Measurements from ENCODE around the gene ZSCAN22. TPM values are rescaled to one million over a fixed set of nuclear protein-coding genes. Genes with fewer than 3 reads are reported as not detected.

Gene ZSCAN22
- total RNA-seq, 1 experiment from 2014 or later = 3.2 TPM

GRCh38 chr19:58291943-58292342 lies 34.9 kb upstream of the ZSCAN22 start:
- no peaks in the 10 kb centered on the region for H3K4me1 Mint-ChIP-seq
- H3K4me3 Mint-ChIP-seq = no peak overlapping the region
- no peak for TF ChIP-seq OVOL2 (CRISPR knock-in tag; IDR thresholded peaks at IDR 0.05; ENCODE audit: borderline replicate concordance)
- TF ChIP-seq, protein P1, sequence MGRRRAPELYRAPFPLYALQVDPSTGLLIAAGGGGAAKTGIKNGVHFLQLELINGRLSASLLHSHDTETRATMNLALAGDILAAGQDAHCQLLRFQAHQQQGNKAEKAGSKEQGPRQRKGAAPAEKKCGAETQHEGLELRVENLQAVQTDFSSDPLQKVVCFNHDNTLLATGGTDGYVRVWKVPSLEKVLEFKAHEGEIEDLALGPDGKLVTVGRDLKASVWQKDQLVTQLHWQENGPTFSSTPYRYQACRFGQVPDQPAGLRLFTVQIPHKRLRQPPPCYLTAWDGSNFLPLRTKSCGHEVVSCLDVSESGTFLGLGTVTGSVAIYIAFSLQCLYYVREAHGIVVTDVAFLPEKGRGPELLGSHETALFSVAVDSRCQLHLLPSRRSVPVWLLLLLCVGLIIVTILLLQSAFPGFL (CRISPR knock-in tag; IDR thresholded peaks at IDR 0.05; ENCODE audit: borderline replicate concordance) = no peak
- peaks cover 84% of the 10 kb centered on the region for H3K36me3 Mint-ChIP-seq
- no peaks in the 10 kb centered on the region for H3K27me3 Mint-ChIP-seq (ENCODE audit: low read depth)
- no peak for DNase-seq (ENCODE audit: low spot score)
- H3K9me3 Mint-ChIP-seq = no peaks in the 10 kb centered on the region
- CTCF ChIA-PET = no interaction called here
- no peak overlapping the region for H3K27ac Mint-ChIP-seq
- no peak for ATAC-seq
- POLR2A ChIA-PET = no interaction called here

DNA sequence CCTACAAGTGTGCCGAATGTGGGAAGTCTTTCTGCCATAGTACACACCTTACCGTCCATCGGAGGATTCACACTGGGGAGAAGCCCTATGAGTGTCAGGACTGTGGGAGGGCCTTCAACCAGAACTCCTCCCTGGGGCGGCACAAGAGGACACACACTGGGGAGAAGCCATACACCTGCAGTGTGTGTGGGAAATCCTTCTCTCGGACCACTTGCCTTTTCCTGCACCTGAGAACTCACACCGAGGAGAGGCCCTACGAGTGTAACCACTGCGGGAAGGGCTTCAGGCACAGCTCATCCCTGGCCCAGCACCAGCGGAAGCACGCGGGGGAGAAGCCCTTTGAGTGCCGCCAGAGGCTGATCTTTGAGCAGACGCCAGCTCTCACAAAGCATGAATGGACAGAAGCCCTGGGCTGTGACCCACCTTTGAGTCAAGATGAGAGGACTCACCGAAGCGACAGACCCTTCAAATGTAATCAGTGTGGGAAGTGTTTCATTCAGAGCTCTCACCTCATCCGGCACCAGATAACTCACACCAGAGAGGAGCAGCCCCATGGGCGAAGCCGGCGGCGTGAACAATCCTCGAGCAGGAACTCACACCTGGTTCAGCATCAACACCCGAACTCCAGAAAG lies 31.9 kb upstream of the ZSCAN22 start:
- ChIA-PET CTCF (no interaction called here), POLR2A (no interaction called here)
- H3K9me3 Mint-ChIP-seq = no peaks in the 10 kb centered on the region
- peaks cover 79% of the 10 kb centered on the region for H3K36me3 Mint-ChIP-seq
- ATAC-seq (no peak), DNase-seq (ENCODE audit: low spot score) (no peak)
- H3K27me3 Mint-ChIP-seq (ENCODE audit: low read depth) = no peaks in the 10 kb centered on the region
- no peak overlapping the region for H3K27ac Mint-ChIP-seq
- H3K4me1 Mint-ChIP-seq = no peaks in the 10 kb centered on the region
- H3K4me3 Mint-ChIP-seq = no peak overlapping the region
- TF ChIP-seq, protein P2, sequence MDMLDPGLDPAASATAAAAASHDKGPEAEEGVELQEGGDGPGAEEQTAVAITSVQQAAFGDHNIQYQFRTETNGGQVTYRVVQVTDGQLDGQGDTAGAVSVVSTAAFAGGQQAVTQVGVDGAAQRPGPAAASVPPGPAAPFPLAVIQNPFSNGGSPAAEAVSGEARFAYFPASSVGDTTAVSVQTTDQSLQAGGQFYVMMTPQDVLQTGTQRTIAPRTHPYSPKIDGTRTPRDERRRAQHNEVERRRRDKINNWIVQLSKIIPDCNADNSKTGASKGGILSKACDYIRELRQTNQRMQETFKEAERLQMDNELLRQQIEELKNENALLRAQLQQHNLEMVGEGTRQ (CRISPR knock-in tag; IDR thresholded peaks at IDR 0.05) = no peak
- TF ChIP-seq TCF7 (CRISPR knock-in tag; IDR thresholded peaks at IDR 0.05; ENCODE audit: low read depth) = no peak
- TF ChIP-seq NR1H2 (CRISPR knock-in tag; IDR thresholded peaks at IDR 0.05) = no peak
- TF ChIP-seq, protein P3, sequence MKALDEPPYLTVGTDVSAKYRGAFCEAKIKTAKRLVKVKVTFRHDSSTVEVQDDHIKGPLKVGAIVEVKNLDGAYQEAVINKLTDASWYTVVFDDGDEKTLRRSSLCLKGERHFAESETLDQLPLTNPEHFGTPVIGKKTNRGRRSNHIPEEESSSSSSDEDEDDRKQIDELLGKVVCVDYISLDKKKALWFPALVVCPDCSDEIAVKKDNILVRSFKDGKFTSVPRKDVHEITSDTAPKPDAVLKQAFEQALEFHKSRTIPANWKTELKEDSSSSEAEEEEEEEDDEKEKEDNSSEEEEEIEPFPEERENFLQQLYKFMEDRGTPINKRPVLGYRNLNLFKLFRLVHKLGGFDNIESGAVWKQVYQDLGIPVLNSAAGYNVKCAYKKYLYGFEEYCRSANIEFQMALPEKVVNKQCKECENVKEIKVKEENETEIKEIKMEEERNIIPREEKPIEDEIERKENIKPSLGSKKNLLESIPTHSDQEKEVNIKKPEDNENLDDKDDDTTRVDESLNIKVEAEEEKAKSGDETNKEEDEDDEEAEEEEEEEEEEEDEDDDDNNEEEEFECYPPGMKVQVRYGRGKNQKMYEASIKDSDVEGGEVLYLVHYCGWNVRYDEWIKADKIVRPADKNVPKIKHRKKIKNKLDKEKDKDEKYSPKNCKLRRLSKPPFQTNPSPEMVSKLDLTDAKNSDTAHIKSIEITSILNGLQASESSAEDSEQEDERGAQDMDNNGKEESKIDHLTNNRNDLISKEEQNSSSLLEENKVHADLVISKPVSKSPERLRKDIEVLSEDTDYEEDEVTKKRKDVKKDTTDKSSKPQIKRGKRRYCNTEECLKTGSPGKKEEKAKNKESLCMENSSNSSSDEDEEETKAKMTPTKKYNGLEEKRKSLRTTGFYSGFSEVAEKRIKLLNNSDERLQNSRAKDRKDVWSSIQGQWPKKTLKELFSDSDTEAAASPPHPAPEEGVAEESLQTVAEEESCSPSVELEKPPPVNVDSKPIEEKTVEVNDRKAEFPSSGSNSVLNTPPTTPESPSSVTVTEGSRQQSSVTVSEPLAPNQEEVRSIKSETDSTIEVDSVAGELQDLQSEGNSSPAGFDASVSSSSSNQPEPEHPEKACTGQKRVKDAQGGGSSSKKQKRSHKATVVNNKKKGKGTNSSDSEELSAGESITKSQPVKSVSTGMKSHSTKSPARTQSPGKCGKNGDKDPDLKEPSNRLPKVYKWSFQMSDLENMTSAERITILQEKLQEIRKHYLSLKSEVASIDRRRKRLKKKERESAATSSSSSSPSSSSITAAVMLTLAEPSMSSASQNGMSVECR (CRISPR knock-in tag; IDR thresholded peaks at IDR 0.05; ENCODE audit: borderline replicate concordance) = no peak
- TF ChIP-seq, protein P1 (CRISPR knock-in tag; IDR thresholded peaks at IDR 0.05; ENCODE audit: borderline replicate concordance) = no peak
- TF ChIP-seq ZNF121 (CRISPR knock-in tag; IDR thresholded peaks at IDR 0.05) = no peak
- TF ChIP-seq, protein P4, sequence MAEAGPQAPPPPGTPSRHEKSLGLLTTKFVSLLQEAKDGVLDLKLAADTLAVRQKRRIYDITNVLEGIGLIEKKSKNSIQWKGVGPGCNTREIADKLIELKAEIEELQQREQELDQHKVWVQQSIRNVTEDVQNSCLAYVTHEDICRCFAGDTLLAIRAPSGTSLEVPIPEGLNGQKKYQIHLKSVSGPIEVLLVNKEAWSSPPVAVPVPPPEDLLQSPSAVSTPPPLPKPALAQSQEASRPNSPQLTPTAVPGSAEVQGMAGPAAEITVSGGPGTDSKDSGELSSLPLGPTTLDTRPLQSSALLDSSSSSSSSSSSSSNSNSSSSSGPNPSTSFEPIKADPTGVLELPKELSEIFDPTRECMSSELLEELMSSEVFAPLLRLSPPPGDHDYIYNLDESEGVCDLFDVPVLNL (CRISPR knock-in tag; IDR thresholded peaks at IDR 0.05; ENCODE audit: borderline replicate concordance, low read depth) = no peak
- no peak for TF ChIP-seq FOXJ3 (CRISPR knock-in tag; IDR thresholded peaks at IDR 0.05; ENCODE audit: borderline replicate concordance)
- TF ChIP-seq, protein P5, sequence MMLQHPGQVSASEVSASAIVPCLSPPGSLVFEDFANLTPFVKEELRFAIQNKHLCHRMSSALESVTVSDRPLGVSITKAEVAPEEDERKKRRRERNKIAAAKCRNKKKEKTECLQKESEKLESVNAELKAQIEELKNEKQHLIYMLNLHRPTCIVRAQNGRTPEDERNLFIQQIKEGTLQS (CRISPR knock-in tag; conservative IDR thresholded peaks at IDR 0.05) = no peak

GRCh38 chr19:58296104-58296503 lies 30.7 kb upstream of the ZSCAN22 start:
- Mint-ChIP-seq H3K4me1 (no peaks in the 10 kb centered on the region), H3K9me3 (no peaks in the 10 kb centered on the region), H3K36me3 (peaks cover 82% of the 10 kb centered on the region), H3K27me3 (ENCODE audit: low read depth) (no peaks in the 10 kb centered on the region), H3K4me3 (no peak overlapping the region), H3K27ac (no peak overlapping the region)
- no peak for ATAC-seq
- ChIA-PET CTCF (no interaction called here), POLR2A (no interaction called here)
- no peak for DNase-seq (ENCODE audit: low spot score)
- TF ChIP-seq TEAD1 (CRISPR knock-in tag; IDR thresholded peaks at IDR 0.05) (no peak), MAX (CRISPR knock-in tag; IDR thresholded peaks at IDR 0.05) (no peak), ZNF138 (CRISPR knock-in tag; conservative IDR thresholded peaks at IDR 0.05) (no peak), TP53 (CRISPR knock-in tag; IDR thresholded peaks at IDR 0.05) (no peak), ERG (CRISPR knock-in tag; IDR thresholded peaks at IDR 0.05) (no peak), HMGA2 (CRISPR knock-in tag; IDR thresholded peaks at IDR 0.05) (no peak), CBFB (CRISPR knock-in tag; IDR thresholded peaks at IDR 0.05; ENCODE audit: low read depth) (no peak)
